Osteoblast (primary cell): ENCODE measurements around the gene LRRC59. TPM values are rescaled to one million over a fixed set of nuclear protein-coding genes. Genes with fewer than 3 reads are reported as not detected.

Experiments used
- DNase-seq: peaks from one replicate; pipeline ENCODE4 v3.0.0; 2011; ENCODE audit warnings: low spot score, mixed read lengths; ENCODE audit not compliant: insufficient read length; ENCODE audit errors: missing footprints
- H2AFZ ChIP-seq: 2 replicates; pipeline ENCODE4 v1.6.0; 2011; ENCODE audit warnings: mild to moderate bottlenecking, low read length
- H3K27ac ChIP-seq: 2 replicates; pipeline ENCODE4 v1.5.1; 2011; ENCODE audit warnings: mild to moderate bottlenecking, low read depth, low read length, moderate library complexity
- H3K27me3 ChIP-seq: 2 replicates; pipeline ENCODE4 v1.6.0; 2012; ENCODE audit warnings: mild to moderate bottlenecking, control low read depth, inconsistent platforms, low read length, moderate library complexity; ENCODE audit not compliant: insufficient read depth
- H3K36me3 ChIP-seq: 2 replicates; pipeline ENCODE4 v1.5.1; 2011; ENCODE audit warnings: mild to moderate bottlenecking, low read length, control low read depth, moderate library complexity; ENCODE audit not compliant: insufficient read depth
- H3K4me1 ChIP-seq: 2 replicates; pipeline ENCODE4 v1.5.1; 2011; ENCODE audit warnings: mild to moderate bottlenecking, low read length, control low read depth, moderate library complexity; ENCODE audit not compliant: insufficient read depth
- H3K4me2 ChIP-seq: 2 replicates; pipeline ENCODE4 v1.6.0; 2011; ENCODE audit warnings: mild to moderate bottlenecking, low read length; ENCODE audit not compliant: insufficient read depth
- H3K4me3 ChIP-seq: fragments of 200-600 bp; sonication (generic); 3 replicates; pipeline ENCODE4 v1.5.1; 2012; ENCODE audit warnings: mild to moderate bottlenecking, low read length, inconsistent platforms; ENCODE audit not compliant: insufficient read depth
- H3K79me2 ChIP-seq: 2 replicates; pipeline ENCODE4 v1.6.0; 2012; ENCODE audit warnings: mild to moderate bottlenecking, low read length, control low read depth, inconsistent platforms; ENCODE audit not compliant: insufficient read depth
- H3K9me3 ChIP-seq: 2 replicates; pipeline ENCODE4 v1.5.1; 2011; ENCODE audit warnings: low read depth, low read length, control low read depth
- H4K20me1 ChIP-seq: 2 replicates; pipeline ENCODE4 v1.6.0; 2012; ENCODE audit warnings: mild to moderate bottlenecking, low read length, control low read depth; ENCODE audit not compliant: insufficient read depth
- CTCF ChIP-seq: IDR thresholded peaks from 2 replicates; pipeline ENCODE4 v1.5.1; 2011; ENCODE audit warnings: mild to moderate bottlenecking, low read depth, low read length, moderate library complexity; ENCODE audit errors: extremely low read depth
- total RNA-seq: library from RNA; depleted of rRNA; stranded (reverse); fragments of >200 nt; gene quantifications from 2 replicates; pipeline ENCODE4 v1.2.3, GENCODE V29; 2012

The LRRC59 gene
- total RNA-seq, 1 donor = 121 TPM

- Histone ChIP-seq H3K36me3 (peaks cover 57% of the 10 kb centered on the region), H3K4me3 (no peak overlapping the region), H3K27me3 (no peaks in the 10 kb centered on the region), H3K79me2 (peaks cover 44% of the 10 kb centered on the region), H2AFZ (no peak overlapping the region), H3K4me1 (peaks cover 5% of the 10 kb centered on the region), H3K27ac (no peak overlapping the region), H3K4me2 (no peak overlapping the region), H3K9me3 (no peaks in the 10 kb centered on the region), H4K20me1 (peaks cover 64% of the 10 kb centered on the region)
- TF ChIP-seq CTCF = no peak
- peak; percentile 81 for DNase-seq
These were observed 43.6 kb downstream of the LRRC59 start for GRCh38 chr17:50353600-50354195.

GRCh38 chr17:50352693-50353599 is 44.4 kb downstream of the LRRC59 start:
- H3K9me3 ChIP-seq = no peaks in the 10 kb centered on the region
- no peak overlapping the region for H3K27ac ChIP-seq
- peaks cover 66% of the 10 kb centered on the region for H4K20me1 ChIP-seq
- no peak overlapping the region for H3K4me3 ChIP-seq
- peaks cover 52% of the 10 kb centered on the region for H3K79me2 ChIP-seq
- no peak overlapping the region for H2AFZ ChIP-seq
- H3K4me1 ChIP-seq = peaks cover 13% of the 10 kb centered on the region
- no peak for DNase-seq
- no peak overlapping the region for H3K4me2 ChIP-seq
- no peaks in the 10 kb centered on the region for H3K27me3 ChIP-seq
- TF ChIP-seq CTCF = no peak
- peaks cover 50% of the 10 kb centered on the region for H3K36me3 ChIP-seq

- no peak overlapping the region for H2AFZ ChIP-seq
- no peak overlapping the region for H3K4me2 ChIP-seq
- H3K4me3 ChIP-seq = no peak overlapping the region
- H3K36me3 ChIP-seq = peaks cover 42% of the 10 kb centered on the region
- H3K27ac ChIP-seq = no peak overlapping the region
- DNase-seq = no peak
- peaks cover 59% of the 10 kb centered on the region for H3K79me2 ChIP-seq
- peaks cover 20% of the 10 kb centered on the region for H3K4me1 ChIP-seq
- H3K27me3 ChIP-seq = no peaks in the 10 kb centered on the region
- TF ChIP-seq CTCF = no peak
- H3K9me3 ChIP-seq = no peaks in the 10 kb centered on the region
- peaks cover 70% of the 10 kb centered on the region for H4K20me1 ChIP-seq
These were observed 45.1 kb downstream of the LRRC59 start for GRCh38 chr17:50352072-50352692.

- H3K27me3 ChIP-seq = no peaks in the 10 kb centered on the region
- H3K9me3 ChIP-seq = no peaks in the 10 kb centered on the region
- H3K79me2 ChIP-seq = peaks cover 69% of the 10 kb centered on the region
- peaks cover 60% of the 10 kb centered on the region for H4K20me1 ChIP-seq
- H3K4me3 ChIP-seq = no peak overlapping the region
- H3K27ac ChIP-seq = no peak overlapping the region
- peaks cover 25% of the 10 kb centered on the region for H3K4me1 ChIP-seq
- H2AFZ ChIP-seq = no peak overlapping the region
- peaks cover 28% of the 10 kb centered on the region for H3K36me3 ChIP-seq
- H3K4me2 ChIP-seq = no peak overlapping the region
- no peak for TF ChIP-seq CTCF
- DNase-seq = no peak
These were observed 46.6 kb downstream of the LRRC59 start for GRCh38 chr17:50350733-50351132.
